Activated CD8-positive, alpha-beta memory T cell treated with anti-CD3 and anti-CD28 coated beads for 4 hours (primary cell): Measurements from ENCODE around the gene CLEC14A.

ENCODE experiments used
- DNase-seq, 2 donors: peaks; one replicate each; pipeline ENCODE4 v3.0.0-alpha.2; 2020; ENCODE audit warnings: low read depth in 2 of 2

CLEC14A gene

GRCh38 chr14:38248321-38249028 lies 7.4 kb downstream of the CLEC14A start:
- no peak for DNase-seq

GRCh38 chr14:38243696-38244240 lies 12.1 kb downstream of the CLEC14A start:
- DNase-seq = no peak

- no peak for DNase-seq
These were observed 17.0 kb downstream of the CLEC14A start for GRCh38 chr14:38238878-38239277.

DNA sequence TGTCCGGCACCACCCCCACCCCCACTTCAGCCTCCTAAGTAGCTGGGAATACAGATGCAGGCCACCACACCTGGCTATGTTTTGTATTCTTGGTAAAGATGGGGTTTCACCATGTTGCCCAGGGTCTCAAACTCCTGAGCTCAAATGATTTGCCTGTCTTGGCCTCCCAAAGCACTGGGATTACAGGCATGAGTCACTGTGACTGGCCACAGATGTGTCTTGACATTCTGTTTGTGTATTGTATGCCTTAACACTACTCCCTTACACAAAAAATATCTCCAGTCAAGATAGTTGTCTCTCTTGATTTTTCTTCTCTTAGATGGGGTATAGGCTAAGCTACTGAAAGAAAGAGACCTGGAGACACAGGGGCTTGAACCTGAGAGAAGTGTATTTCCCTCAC lies 17.6 kb downstream of the CLEC14A start:
- DNase-seq = no peak

- DNase-seq = no peak
These were observed 22.7 kb downstream of the CLEC14A start for GRCh38 chr14:38233218-38233617.

DNA sequence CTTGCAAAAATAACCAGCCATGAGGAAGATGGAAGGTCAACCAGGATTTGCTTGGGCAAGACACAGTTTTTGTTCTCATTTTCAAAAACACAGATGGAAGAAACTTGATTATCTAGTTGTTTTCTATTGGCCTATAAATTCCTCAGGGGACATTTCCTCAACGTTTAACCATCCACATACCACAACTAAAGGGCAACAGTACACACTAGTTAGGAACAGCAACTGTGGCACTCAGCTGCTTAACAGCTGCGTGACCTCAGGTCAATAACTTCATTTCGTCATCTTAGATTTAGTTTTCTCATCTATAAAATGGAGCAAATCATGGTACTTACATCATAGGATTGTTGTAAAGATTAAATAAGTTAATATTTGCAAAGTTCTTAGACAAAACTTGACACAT lies 29.5 kb downstream of the CLEC14A start:
- no peak for DNase-seq

DNA sequence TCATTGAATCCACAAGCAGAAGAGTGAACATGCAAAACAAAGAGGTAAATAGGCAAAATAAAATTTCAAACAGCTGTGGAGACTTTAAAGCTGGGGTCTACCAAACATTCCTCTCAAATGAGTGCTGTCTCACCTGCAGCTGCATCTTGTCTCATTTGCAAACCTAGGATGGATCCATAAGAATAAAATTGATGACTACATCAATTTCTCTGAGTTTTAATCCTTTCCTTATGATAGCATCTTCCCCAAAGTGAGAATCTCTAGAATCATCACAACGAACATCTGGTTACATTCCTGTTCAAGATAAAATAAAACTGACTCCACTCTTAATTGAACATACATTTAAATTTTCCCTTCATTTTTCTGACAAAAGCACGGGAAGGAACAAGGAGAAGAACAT lies 29.9 kb downstream of the CLEC14A start:
- DNase-seq = no peak

DNA sequence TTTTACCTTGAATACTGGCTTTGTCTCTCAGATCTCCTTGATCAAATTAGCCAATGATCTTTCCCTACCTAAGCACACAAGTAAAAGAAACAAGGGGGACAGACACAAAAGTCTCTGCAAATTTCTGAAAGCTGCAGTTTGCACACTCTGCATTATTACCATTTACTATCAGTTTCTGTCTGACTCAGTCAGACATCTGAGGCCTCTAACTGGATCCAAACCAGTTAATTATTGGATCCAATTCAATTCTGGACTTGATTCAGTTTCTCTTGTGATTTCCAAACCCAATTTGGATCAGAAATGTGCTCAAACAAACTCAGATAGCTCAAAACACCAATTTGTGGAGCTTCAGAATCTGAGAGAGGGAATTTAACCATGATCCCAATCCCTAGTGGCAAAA lies 31.6 kb downstream of the CLEC14A start:
- no peak for DNase-seq

DNA sequence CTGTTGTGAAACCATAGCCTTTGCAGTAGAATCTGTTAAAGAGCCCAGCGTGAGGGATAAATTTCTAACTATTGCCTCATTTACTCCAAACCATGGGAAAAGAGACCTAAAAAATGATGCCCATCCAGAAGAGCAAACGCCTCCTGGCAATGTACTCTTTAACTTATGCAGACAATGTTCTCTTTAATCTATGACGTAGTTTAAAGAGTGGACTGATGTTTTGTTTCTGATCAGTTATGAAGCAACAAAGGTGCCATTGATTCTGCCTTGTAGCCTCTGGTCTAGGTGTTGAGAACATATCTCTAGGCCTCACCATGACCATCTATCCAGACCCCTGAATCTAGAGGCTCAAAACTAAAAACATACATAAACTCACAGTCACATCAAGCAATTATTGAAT lies 34.8 kb downstream of the CLEC14A start:
- no peak for DNase-seq

- DNase-seq = no peak
These were observed 38.3 kb downstream of the CLEC14A start for GRCh38 chr14:38217553-38217952.

GRCh38 chr14:38213001-38213400 lies 42.9 kb downstream of the CLEC14A start:
- no peak for DNase-seq

DNA sequence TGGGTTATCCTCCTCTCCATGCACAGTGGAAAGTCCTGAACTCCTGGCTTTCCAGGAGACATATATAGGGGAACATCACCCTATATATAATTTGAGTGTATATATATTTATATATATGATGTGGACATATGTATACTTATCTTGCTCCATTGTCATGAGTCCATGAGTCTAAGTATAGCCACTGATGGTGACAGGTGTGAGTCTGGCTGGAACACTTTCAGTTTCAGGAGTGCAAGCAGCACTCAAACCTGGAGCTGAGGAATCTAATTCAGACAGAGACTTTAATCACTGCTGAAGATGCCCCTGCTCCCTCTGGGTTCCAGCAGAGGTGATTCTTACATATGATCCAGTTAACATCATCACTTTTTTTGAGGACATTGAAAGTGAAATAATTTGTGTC lies 43.8 kb downstream of the CLEC14A start:
- DNase-seq = no peak

DNA sequence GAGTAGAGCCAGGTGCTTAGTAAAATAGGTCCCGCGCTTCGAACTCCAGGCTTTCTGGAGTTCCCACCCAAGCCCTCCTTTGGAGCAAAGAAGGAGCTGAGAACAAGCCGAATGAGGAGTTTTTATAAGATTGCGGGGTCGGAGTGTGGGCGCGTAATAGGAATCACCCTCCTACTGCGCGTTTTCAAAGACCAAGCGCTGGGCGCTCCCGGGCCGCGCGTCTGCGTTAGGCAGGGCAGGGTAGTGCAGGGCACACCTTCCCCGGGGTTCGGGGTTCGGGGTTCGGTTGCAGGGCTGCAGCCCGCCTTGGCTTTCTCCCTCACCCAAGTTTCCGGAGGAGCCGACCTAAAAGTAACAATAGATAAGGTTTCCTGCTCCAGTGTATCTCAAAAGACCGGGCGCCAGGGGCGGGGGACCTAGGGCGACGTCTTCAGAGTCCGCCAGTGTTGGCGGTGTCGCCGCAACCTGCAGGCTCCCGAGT lies 44.6 kb downstream of the CLEC14A start:
- DNase-seq = no peak

GRCh38 chr14:38210587-38211216 lies 45.2 kb downstream of the CLEC14A start:
- DNase-seq = no peak

DNA sequence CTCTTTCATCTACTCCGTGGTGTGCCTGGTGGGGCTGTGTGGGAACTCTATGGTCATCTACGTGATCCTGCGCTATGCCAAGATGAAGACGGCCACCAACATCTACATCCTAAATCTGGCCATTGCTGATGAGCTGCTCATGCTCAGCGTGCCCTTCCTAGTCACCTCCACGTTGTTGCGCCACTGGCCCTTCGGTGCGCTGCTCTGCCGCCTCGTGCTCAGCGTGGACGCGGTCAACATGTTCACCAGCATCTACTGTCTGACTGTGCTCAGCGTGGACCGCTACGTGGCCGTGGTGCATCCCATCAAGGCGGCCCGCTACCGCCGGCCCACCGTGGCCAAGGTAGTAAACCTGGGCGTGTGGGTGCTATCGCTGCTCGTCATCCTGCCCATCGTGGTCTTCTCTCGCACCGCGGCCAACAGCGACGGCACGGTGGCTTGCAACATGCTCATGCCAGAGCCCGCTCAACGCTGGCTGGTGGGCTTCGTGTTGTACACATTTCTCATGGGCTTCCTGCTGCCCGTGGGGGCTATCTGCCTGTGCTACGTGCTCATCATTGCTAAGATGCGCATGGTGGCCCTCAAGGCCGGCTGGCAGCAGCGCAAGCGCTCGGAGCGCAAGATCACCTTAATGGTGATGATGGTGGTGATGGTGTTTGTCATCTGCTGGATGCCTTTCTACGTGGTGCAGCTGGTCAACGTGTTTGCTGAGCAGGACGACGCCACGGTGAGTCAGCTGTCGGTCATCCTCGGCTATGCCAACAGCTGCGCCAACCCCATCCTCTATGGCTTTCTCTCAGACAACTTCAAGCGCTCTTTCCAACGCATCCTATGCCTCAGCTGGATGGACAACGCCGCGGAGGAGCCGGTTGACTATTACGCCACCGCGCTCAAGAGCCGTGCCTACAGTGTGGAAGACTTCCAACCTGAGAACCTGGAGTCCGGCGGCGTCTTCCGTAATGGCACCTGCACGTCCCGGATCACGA lies 46.0 kb downstream of the CLEC14A start:
- no peak for DNase-seq

DNA sequence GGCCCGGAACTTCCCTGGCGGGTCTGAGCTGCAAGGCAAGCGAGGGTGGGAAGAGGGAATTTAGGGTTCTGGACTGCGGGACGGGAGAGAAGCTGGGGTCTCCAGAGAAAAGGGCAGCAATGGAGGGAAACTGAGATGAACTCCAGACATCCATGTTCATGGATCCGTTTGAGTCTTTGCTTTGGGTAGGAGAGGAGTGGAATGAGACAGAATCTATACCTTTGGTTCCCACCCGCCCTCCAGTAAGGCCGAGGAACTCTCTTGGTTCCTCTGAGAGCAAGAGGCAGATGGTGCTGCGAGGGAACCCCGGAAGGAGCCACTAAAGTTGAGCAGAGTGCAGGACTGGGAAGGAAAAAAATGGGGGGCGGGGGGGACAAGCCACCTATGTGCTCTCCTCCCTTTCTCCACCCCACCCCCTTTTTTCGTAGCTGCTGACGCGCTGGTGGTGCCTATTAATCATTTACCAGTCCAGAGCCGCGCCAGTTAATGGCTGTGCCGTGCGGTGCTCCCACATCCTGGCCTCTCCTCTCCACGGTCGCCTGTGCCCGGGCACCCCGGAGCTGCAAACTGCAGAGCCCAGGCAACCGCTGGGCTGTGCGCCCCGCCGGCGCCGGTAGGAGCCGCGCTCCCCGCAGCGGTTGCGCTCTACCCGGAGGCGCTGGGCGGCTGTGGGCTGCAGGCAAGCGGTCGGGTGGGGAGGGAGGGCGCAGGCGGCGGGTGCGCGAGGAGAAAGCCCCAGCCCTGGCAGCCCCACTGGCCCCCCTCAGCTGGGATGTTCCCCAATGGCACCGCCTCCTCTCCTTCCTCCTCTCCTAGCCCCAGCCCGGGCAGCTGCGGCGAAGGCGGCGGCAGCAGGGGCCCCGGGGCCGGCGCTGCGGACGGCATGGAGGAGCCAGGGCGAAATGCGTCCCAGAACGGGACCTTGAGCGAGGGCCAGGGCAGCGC lies 47.0 kb downstream of the CLEC14A start:
- DNase-seq = no peak

DNA sequence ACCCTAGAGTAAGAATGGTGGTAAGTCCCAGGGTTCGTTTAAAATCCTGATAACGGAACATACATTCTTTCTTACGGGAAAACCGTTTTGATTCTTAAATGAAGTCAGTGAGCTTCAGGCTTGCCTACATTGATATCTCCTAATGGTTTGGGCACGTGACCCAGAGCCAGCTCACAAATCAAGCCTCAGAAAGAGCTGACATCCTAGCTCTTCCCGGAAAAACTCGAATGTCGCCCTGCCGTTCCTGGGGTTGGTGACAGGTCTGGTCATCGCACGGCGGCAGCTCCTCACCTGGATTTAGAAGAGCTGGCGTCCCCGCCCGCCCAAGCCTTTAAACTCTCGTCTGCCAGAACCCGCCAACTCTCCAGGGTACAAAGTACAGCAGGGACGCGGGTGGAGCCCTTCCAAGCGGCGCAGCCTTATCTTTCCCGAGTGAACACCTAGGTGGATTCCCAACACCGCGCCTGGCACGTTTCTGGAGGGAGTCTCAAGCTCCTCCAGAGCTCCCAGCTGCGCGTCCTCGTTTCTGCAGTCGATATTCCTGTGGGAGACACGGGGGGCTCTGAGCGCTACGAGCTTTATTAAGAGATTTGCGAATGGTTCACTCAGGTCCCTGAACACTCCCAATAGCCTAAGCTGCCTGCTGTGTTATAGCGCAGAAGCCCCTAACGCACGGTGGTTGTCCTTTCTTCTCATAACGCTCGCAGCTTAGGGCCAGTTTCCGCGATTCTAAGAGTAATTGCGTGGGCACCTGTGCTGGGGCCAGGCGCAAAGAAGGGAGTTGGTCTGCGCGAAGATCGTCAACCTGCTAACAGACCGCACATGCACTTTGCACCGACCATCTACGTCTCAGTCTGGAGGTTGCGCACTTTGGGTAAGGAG lies 47.9 kb downstream of the CLEC14A start, which contains the start of gene SSTR1:
SSTR1 (plus strand) TSS at position 169 of the 882 bp plus-strand sequence. CDS start 1,486 bp downstream, outside the sequence.
- DNase-seq = no peak

- no peak for DNase-seq
These were observed 48.5 kb downstream of the CLEC14A start for GRCh38 chr14:38207377-38207735.

DNA sequence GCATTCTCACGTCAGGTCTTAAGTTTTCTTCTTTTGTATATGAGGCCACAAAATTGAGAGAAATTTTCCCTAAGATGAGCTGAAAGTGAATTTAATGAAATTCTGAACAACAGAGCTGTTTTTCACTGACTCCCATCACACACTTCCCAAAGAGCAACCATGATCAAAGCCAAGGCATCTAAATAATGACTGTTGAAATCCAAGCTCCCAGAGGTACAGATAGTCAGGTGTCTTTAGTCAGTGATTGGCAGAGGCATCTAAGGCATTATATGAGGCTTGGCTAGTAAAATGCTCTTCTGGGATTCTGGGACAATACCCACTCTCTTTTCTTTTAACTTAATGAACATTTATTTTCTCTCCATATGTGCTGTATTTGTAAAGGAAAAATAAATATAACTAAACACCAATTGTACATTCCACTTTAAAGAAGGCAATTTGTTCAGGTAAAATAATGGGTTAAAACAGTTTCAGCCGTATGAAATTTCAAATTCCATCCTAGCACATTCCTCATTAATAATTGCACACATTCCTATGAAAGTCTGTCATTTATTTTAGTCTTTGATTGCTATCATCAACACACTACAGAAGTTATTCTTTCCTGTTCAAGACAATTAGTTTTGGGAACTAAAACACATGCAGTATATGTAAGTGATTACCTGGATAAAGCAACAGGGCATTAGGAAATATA lies 49.1 kb downstream of the CLEC14A start:
- DNase-seq = no peak
